Large intestine (tissue), 3 donors: ENCODE data around the gene P2RX6. TPM values are rescaled to one million over a fixed set of nuclear protein-coding genes. Genes with fewer than 3 reads are reported as not detected.

Experiments used
- DNase-seq, 2 donors: peaks; one replicate each; pipeline versions ENCODE4 v3.0.0 to v3.0.0-alpha.2; 2013
- H3K27ac ChIP-seq: one replicate; pipeline ENCODE4 v1.5.1; 2013; ENCODE audit warnings: low read length
- H3K27me3 ChIP-seq: 2 replicates; pipeline ENCODE4 v1.6.1; 2013; ENCODE audit warnings: low read length; ENCODE audit not compliant: control insufficient read depth, insufficient read depth
- H3K36me3 ChIP-seq: 2 replicates; pipeline ENCODE4 v1.6.1; 2013; ENCODE audit warnings: low read length; ENCODE audit not compliant: control insufficient read depth, insufficient read depth
- H3K4me1 ChIP-seq: one replicate; pipeline ENCODE4 v1.6.1; 2013; ENCODE audit warnings: low read length; ENCODE audit not compliant: control insufficient read depth, insufficient read depth
- H3K4me3 ChIP-seq: one replicate; pipeline ENCODE4 v1.5.1; 2013; ENCODE audit warnings: low read length
- H3K9me3 ChIP-seq: one replicate; pipeline ENCODE4 v1.6.1; 2013; ENCODE audit warnings: mild to moderate bottlenecking, low read depth, low read length, moderate library complexity; ENCODE audit not compliant: control insufficient read depth
- WGBS: methylation state at CpG from one replicate; pipeline ENCODE4 v1.1.5; 2013; ENCODE audit warnings: low lambda C conversion rate; ENCODE audit not compliant: insufficient coverage; 5-methylcytosine and 5-hydroxymethylcytosine counted together
- polyA plus RNA-seq: library from polyadenylated mRNA; unstranded; fragments of 120-200 nt; gene quantifications from one replicate; pipeline ENCODE4 v1.2.1, GENCODE V29; 2013

The P2RX6 gene
- polyA plus RNA-seq, 1 donor = 1.4 TPM

GRCh38 chr22:21016644-21017420 is 1.9 kb downstream of the P2RX6 start:
- WGBS = 80% methylated on average over 2 of the region's 13 CpGs
- Histone ChIP-seq H3K9me3 (no peaks in the 10 kb centered on the region), H3K4me1 (peaks cover 17% of the 10 kb centered on the region), H3K36me3 (no peaks in the 10 kb centered on the region), H3K4me3 (no peak overlapping the region), H3K27me3 (no peaks in the 10 kb centered on the region), H3K27ac (no peak overlapping the region)
- no peak for DNase-seq

- DNase-seq = no peak
- H3K9me3 ChIP-seq = no peaks in the 10 kb centered on the region
- peaks cover 17% of the 10 kb centered on the region for H3K4me1 ChIP-seq
- no peaks in the 10 kb centered on the region for H3K27me3 ChIP-seq
- no peaks in the 10 kb centered on the region for H3K36me3 ChIP-seq
- 100% methylated on average over 1 of the region's 4 CpGs for WGBS
- H3K4me3 ChIP-seq = no peak overlapping the region
- no peak overlapping the region for H3K27ac ChIP-seq
Measured at GRCh38 chr22:21018314-21018713, 3.3 kb downstream of the P2RX6 start.

GRCh38 chr22:21020802-21021429 is 6.0 kb downstream of the P2RX6 start:
- Histone ChIP-seq H3K4me3 (no peak overlapping the region), H3K27ac (no peak overlapping the region), H3K27me3 (no peaks in the 10 kb centered on the region), H3K9me3 (no peaks in the 10 kb centered on the region), H3K4me1 (no peaks in the 10 kb centered on the region), H3K36me3 (no peaks in the 10 kb centered on the region)
- DNase-seq = no peak
- WGBS = 60% methylated on average over 1 of the region's 7 CpGs

- Histone ChIP-seq H3K27me3 (no peaks in the 10 kb centered on the region), H3K9me3 (no peaks in the 10 kb centered on the region), H3K4me3 (no peak overlapping the region), H3K4me1 (no peaks in the 10 kb centered on the region), H3K27ac (no peak overlapping the region), H3K36me3 (no peaks in the 10 kb centered on the region)
- whole genome bisulfite sequencing = no CpG with 5 or more reads among the region's 10 CpGs
- no peak for DNase-seq
Measured at GRCh38 chr22:21022507-21022906, 7.5 kb downstream of the P2RX6 start.

- DNase-seq = no peak
Measured at GRCh38 chr22:21022955-21023614, 8.1 kb downstream of the P2RX6 start.

GRCh38 chr22:21025266-21025665 is 10.3 kb downstream of the P2RX6 start:
- H3K4me1 ChIP-seq = no peaks in the 10 kb centered on the region
- H3K4me3 ChIP-seq = no peak overlapping the region
- no peak for DNase-seq
- WGBS = 100% methylated on average over 1 of the region's 8 CpGs
- H3K36me3 ChIP-seq = no peaks in the 10 kb centered on the region
- no peaks in the 10 kb centered on the region for H3K27me3 ChIP-seq
- no peak overlapping the region for H3K27ac ChIP-seq
- no peaks in the 10 kb centered on the region for H3K9me3 ChIP-seq

More at GRCh38 chr22:21022955-21023614, 8.1 kb downstream of the P2RX6 start:
- Histone ChIP-seq H3K9me3 (no peaks in the 10 kb centered on the region), H3K27me3 (no peaks in the 10 kb centered on the region), H3K36me3 (no peaks in the 10 kb centered on the region), H3K4me1 (no peaks in the 10 kb centered on the region), H3K4me3 (no peak overlapping the region), H3K27ac (no peak overlapping the region)
- no CpG with 5 or more reads among the region's 13 CpGs for WGBS

- Histone ChIP-seq H3K4me1 (peaks cover 6% of the 10 kb centered on the region), H3K27ac (no peak overlapping the region), H3K4me3 (no peak overlapping the region), H3K27me3 (no peaks in the 10 kb centered on the region), H3K36me3 (no peaks in the 10 kb centered on the region), H3K9me3 (no peaks in the 10 kb centered on the region)
- no peak for DNase-seq
- no CpG with 5 or more reads among the region's 27 CpGs for WGBS
Measured at GRCh38 chr22:21025763-21026755, 11.1 kb downstream of the P2RX6 start.

GRCh38 chr22:21026783-21027692 is 12.1 kb downstream of the P2RX6 start:
- Histone ChIP-seq H3K4me3 (no peak overlapping the region), H3K27me3 (peaks cover 3% of the 10 kb centered on the region), H3K36me3 (no peaks in the 10 kb centered on the region), H3K4me1 (peaks cover 14% of the 10 kb centered on the region), H3K27ac (no peak overlapping the region), H3K9me3 (no peaks in the 10 kb centered on the region)
- 100% methylated on average over 1 of the region's 14 CpGs for WGBS
- no peak for DNase-seq
